HL-60 (cell line): ENCODE measurements around the gene TICAM2.

ENCODE experiments used
- DNase-seq, 2 experiments: peaks; one replicate each; pipeline ENCODE4 v3.0.0-alpha.2; 2010 to 2020; ENCODE audit warnings: low read depth in 1 of 2, low spot score in 1 of 2
- H3K27ac ChIP-seq: fragments of 250-450 bp; sonication (Bioruptor Pico); replicated peaks from 2 replicates; pipeline ENCODE4 v1.5.1; 2020; ENCODE audit warnings: mild to moderate bottlenecking, moderate library complexity
- H3K27me3 ChIP-seq: fragments of 250-450 bp; sonication (Bioruptor Pico); 2 replicates; pipeline ENCODE4 v1.5.1; 2021; ENCODE audit warnings: mild to moderate bottlenecking, moderate library complexity; ENCODE audit not compliant: insufficient read depth, poor library complexity, severe bottlenecking
- H3K4me3 ChIP-seq: replicated peaks from 2 replicates; pipeline ENCODE4 v1.5.1; 2011; ENCODE audit warnings: mild to moderate bottlenecking, control low read depth, low read length; ENCODE audit not compliant: insufficient read depth
- GABPA ChIP-seq: IDR thresholded peaks from 2 replicates; pipeline ENCODE4 v1.6.1; 2012; ENCODE audit warnings: low read depth
- POLR2AphosphoS5 ChIP-seq: IDR thresholded peaks from 2 replicates; pipeline ENCODE4 v1.6.1; 2012; ENCODE audit warnings: low read depth
- SPI1 ChIP-seq: IDR thresholded peaks from 2 replicates; pipeline ENCODE4 v1.6.1; 2012; ENCODE audit warnings: low read depth, mild to moderate bottlenecking, borderline replicate concordance
- TF ChIP-seq, protein P1 (sequence below): IDR thresholded peaks from 2 replicates; pipeline ENCODE4 v1.6.1; 2012; ENCODE audit warnings: low read depth; ENCODE audit not compliant: insufficient replicate concordance
- TF ChIP-seq, protein P2 (sequence below): IDR thresholded peaks from one replicate; pipeline ENCODE4 v1.5.1; 2011; ENCODE audit warnings: low read length, control low read depth, inconsistent platforms; ENCODE audit not compliant: insufficient read depth

Gene TICAM2

DNA sequence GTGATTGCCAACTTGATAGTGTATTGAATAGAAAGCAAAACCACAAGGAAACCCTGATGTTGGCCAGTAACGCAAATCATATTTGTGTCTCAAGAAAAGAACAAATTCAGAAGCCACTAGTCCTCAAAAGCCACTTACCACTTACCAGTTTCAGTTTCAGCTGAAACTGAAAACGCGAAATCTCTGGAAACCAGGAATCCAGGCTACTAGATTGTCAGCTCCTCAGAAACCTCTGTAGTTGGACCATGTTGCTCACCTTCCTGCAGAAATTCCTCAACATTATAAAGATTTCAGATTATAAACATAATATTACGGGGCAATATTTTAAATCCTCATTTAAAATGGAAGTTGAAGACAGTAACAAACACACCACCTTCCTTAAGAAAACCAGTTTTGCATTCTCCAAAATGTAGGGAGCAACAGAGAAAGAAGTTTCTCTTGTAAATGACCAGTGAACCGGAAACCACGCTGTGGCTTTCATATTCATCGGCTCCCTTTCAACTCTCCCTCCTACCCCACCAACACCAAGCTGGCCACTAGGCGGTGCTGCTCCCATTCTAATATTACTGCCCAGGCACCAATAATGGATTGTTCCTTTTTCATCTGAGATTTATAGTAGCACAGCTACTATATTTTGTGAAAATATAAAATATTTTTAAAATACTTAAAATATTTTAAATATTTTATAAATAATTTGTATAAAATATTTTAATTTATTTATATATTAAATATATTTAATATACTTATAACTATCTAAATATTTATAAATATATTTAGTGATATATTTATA lies 32.3 kb upstream of the TICAM2 start:
- no peaks in the 10 kb centered on the region for H3K27me3 ChIP-seq
- H3K27ac ChIP-seq: peak overlapping the region; percentile 52
- DNase-seq: peak; percentile 17 to 77
- TF ChIP-seq, protein P1, sequence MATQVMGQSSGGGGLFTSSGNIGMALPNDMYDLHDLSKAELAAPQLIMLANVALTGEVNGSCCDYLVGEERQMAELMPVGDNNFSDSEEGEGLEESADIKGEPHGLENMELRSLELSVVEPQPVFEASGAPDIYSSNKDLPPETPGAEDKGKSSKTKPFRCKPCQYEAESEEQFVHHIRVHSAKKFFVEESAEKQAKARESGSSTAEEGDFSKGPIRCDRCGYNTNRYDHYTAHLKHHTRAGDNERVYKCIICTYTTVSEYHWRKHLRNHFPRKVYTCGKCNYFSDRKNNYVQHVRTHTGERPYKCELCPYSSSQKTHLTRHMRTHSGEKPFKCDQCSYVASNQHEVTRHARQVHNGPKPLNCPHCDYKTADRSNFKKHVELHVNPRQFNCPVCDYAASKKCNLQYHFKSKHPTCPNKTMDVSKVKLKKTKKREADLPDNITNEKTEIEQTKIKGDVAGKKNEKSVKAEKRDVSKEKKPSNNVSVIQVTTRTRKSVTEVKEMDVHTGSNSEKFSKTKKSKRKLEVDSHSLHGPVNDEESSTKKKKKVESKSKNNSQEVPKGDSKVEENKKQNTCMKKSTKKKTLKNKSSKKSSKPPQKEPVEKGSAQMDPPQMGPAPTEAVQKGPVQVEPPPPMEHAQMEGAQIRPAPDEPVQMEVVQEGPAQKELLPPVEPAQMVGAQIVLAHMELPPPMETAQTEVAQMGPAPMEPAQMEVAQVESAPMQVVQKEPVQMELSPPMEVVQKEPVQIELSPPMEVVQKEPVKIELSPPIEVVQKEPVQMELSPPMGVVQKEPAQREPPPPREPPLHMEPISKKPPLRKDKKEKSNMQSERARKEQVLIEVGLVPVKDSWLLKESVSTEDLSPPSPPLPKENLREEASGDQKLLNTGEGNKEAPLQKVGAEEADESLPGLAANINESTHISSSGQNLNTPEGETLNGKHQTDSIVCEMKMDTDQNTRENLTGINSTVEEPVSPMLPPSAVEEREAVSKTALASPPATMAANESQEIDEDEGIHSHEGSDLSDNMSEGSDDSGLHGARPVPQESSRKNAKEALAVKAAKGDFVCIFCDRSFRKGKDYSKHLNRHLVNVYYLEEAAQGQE: no peak
- TF ChIP-seq SPI1: no peak
- TF ChIP-seq, protein P2, sequence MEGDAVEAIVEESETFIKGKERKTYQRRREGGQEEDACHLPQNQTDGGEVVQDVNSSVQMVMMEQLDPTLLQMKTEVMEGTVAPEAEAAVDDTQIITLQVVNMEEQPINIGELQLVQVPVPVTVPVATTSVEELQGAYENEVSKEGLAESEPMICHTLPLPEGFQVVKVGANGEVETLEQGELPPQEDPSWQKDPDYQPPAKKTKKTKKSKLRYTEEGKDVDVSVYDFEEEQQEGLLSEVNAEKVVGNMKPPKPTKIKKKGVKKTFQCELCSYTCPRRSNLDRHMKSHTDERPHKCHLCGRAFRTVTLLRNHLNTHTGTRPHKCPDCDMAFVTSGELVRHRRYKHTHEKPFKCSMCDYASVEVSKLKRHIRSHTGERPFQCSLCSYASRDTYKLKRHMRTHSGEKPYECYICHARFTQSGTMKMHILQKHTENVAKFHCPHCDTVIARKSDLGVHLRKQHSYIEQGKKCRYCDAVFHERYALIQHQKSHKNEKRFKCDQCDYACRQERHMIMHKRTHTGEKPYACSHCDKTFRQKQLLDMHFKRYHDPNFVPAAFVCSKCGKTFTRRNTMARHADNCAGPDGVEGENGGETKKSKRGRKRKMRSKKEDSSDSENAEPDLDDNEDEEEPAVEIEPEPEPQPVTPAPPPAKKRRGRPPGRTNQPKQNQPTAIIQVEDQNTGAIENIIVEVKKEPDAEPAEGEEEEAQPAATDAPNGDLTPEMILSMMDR: peak; percentile 60
- peak overlapping the region; percentile 16 for H3K4me3 ChIP-seq

DNA sequence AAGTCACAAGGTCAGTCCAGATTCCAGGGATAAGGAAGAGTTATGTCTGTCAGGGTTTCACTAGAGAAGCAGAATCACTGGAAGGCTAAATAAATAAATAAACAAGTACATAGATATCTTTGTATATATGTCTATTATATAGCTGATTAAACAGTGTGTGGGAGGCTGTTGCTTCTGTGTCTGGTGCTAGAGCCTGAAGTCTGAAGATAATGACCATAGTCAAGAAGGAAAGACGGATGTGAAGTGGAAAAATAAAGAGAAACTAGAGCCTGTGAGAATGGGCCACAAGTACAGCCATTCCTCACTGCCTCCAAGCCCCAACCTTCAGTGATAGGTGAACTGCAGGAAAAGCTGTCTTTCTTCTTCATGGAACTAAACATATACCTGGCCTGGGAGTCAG lies 27.6 kb upstream of the TICAM2 start:
- Histone ChIP-seq H3K4me3 (no peak overlapping the region), H3K27me3 (no peaks in the 10 kb centered on the region), H3K27ac (no peak overlapping the region)
- TF ChIP-seq SPI1 (no peak), GABPA (no peak), POLR2AphosphoS5 (no peak)
- TF ChIP-seq, protein P2: no peak
- TF ChIP-seq, protein P1: no peak
- DNase-seq: no peak

DNA sequence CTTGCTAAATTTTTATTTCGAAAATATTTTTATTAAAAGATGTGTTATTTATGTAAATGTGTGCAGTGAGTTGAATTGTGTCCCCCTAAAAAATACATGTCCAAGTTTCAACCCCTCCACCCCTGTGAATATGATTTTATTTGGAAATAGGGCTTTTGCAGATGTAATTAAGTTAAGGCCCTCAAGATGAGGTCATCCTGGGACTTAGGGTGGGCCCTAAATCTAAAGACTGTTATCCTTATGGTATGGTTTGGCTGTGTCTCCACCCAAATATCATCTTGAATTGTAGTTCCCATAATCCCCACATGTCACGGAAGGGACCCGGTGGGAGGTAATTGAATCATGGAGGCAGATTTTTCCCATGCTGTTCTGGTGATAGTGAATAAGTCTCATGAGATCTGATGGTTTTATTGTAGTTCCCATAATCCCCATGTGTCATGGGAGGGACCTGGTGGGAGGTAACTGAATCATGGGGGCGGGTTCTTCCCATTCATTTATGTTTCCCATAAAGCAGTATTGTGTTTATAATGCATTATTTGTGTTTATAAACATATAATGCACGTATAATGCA lies 25.1 kb upstream of the TICAM2 start:
- no peak for TF ChIP-seq GABPA
- TF ChIP-seq POLR2AphosphoS5: no peak
- TF ChIP-seq SPI1: no peak
- TF ChIP-seq, protein P1: no peak
- TF ChIP-seq, protein P2: no peak

More for the DNA sequence above, 25.1 kb upstream of the TICAM2 start:
- DNase-seq: no peak
- H3K4me3 ChIP-seq: no peak overlapping the region
- no peak overlapping the region for H3K27ac ChIP-seq
- H3K27me3 ChIP-seq: no peaks in the 10 kb centered on the region
